HCT116 (cell line): ENCODE results near the gene RHOBTB1. TPM values are rescaled to one million over a fixed set of nuclear protein-coding genes. Genes with fewer than 3 reads are reported as not detected.

Source experiments
- ATAC-seq: fragments of 200-7000 bp; cut with Tn5 transposase; 2 replicates; pipeline ENCODE4 v1.9.1; 2020; ENCODE audit warnings: mild to moderate bottlenecking, moderate library complexity
- BruUV-seq: library from RNA; stranded (reverse); fragments of 400-500 nt; replicated peaks from 2 replicates; lab custom pipeline; 2021; lab: Mats Ljungman, UMichigan
- CTCF ChIA-PET: fragments of 300-600 bp; sonication (Branson Sonifier 250); formaldehyde crosslinking; loops from one replicate; lab custom pipeline; 2021; ENCODE audit warnings: antibody characterized with exemption; lab: Charles Lee
- POLR2A ChIA-PET: fragments of 300-600, 350-600 bp; sonication (Branson Sonifier 250); formaldehyde crosslinking; loops from one replicate; lab custom pipeline; 2021; ENCODE audit warnings: antibody characterized with exemption; lab: Charles Lee
- RAD21 ChIA-PET, 2 experiments: fragments of 300-600 bp; sonication (Branson Sonifier 250); formaldehyde crosslinking; loops; one replicate each; lab custom pipeline; 2023; ENCODE audit warnings: low total read pairs in 2 of 2; ENCODE audit not compliant: uncharacterized antibody in 2 of 2, unreplicated experiment in 2 of 2, low non-redundant PET in 1 of 2; lab: Charles Lee
- DNase-seq: peaks from one replicate; pipeline ENCODE4 v3.0.0-alpha.2; 2010; ENCODE audit warnings: low read depth, low spot score
- H2AFZ ChIP-seq: fragments of 200-600 bp; shearing (Covaris generic), sonication (generic); 2 replicates; pipeline ENCODE4 v1.6.1; 2017; ENCODE audit warnings: low read depth, mixed run types, mixed read lengths, antibody characterized with exemption, low read length; ENCODE audit not compliant: poor library complexity, severe bottlenecking
- H3K27ac ChIP-seq: 2 replicates; pipeline ENCODE4 v1.5.1; 2012; ENCODE audit warnings: low read depth, low read length
- H3K27me3 ChIP-seq: fragments of 200-600 bp; sonication (generic); 2 replicates; pipeline ENCODE4 v1.6.1; 2016; ENCODE audit warnings: mixed run types, low read length, mixed read lengths; ENCODE audit not compliant: insufficient read depth
- H3K36me3 ChIP-seq, 2 experiments: fragments of 200-500 bp in 1 of 2; fragments of 200-600 bp in 1 of 2; sonication (Bioruptor generic) in 1 of 2; sonication (generic) in 1 of 2; 2 replicates each; pipeline versions ENCODE4 v1.5.1 to v1.6.1; 2014 to 2016; ENCODE audit warnings: low read length in 2 of 2, inconsistent platforms in 1 of 2, mixed read lengths in 1 of 2, mixed run types in 1 of 2; ENCODE audit not compliant: insufficient read depth in 2 of 2, control insufficient read depth in 1 of 2
- H3K4me1 ChIP-seq, 2 experiments: fragments of 200-600 bp in 1 of 2; sonication (generic) in 1 of 2; 2 replicates each; pipeline versions ENCODE4 v1.5.1 to v1.6.1; 2012 to 2017; ENCODE audit warnings: low read length in 2 of 2, inconsistent platforms in 1 of 2, mild to moderate bottlenecking in 1 of 2, mixed read lengths in 1 of 2, mixed run types in 1 of 2, moderate library complexity in 1 of 2; ENCODE audit not compliant: insufficient read depth in 2 of 2, control insufficient read depth in 1 of 2
- H3K4me2 ChIP-seq: fragments of 200-600 bp; sonication (generic); 2 replicates; pipeline ENCODE4 v1.6.1; 2017; ENCODE audit warnings: mixed run types, low read length, mixed read lengths
- H3K4me3 ChIP-seq, 2 experiments: fragments of 200-600 bp in 1 of 2; sonication (generic) in 1 of 2; replicated peaks in 1 of 2; 2 replicates each; pipeline ENCODE4 v1.5.1; 2011 to 2016; ENCODE audit warnings: low read length in 2 of 2, control low read depth in 1 of 2, low read depth in 1 of 2, mild to moderate bottlenecking in 1 of 2, mixed read lengths in 1 of 2, mixed run types in 1 of 2
- H3K79me2 ChIP-seq: fragments of 200-600 bp; sonication (generic); 2 replicates; pipeline ENCODE4 v1.6.1; 2017; ENCODE audit warnings: mild to moderate bottlenecking, mixed run types, low read length, moderate library complexity, mixed read lengths; ENCODE audit not compliant: insufficient read depth
- H3K9ac ChIP-seq: fragments of 200-600 bp; sonication (generic); 2 replicates; pipeline ENCODE4 v1.6.1; 2016; ENCODE audit warnings: low read length, mixed read lengths
- H3K9me2 ChIP-seq: fragments of 200-600 bp; sonication (generic), shearing (Covaris generic); 2 replicates; pipeline ENCODE4 v1.6.1; 2017; ENCODE audit warnings: mixed run types, mild to moderate bottlenecking, moderate library complexity; ENCODE audit not compliant: insufficient read depth
- H3K9me3 ChIP-seq, 2 experiments: fragments of 200-500 bp in 1 of 2; fragments of 200-600 bp in 1 of 2; sonication (Bioruptor generic) in 1 of 2; sonication (generic) in 1 of 2; 2 replicates each; pipeline ENCODE4 v1.6.1; 2014 to 2017; ENCODE audit warnings: low read length in 2 of 2, mixed read lengths in 2 of 2, inconsistent platforms in 1 of 2, low read depth in 1 of 2, mild to moderate bottlenecking in 1 of 2, mixed run types in 1 of 2, moderate library complexity in 1 of 2; ENCODE audit not compliant: control insufficient read depth in 1 of 2, insufficient read depth in 1 of 2
- H4K20me1 ChIP-seq: fragments of 200-600 bp; sonication (generic), shearing (Covaris generic); 2 replicates; pipeline ENCODE4 v1.6.1; 2017; ENCODE audit warnings: mixed run types, mild to moderate bottlenecking, moderate library complexity; ENCODE audit not compliant: insufficient read depth
- CEBPB ChIP-seq: IDR thresholded peaks from 2 replicates; pipeline ENCODE4 v1.6.1; 2012; ENCODE audit warnings: low read depth
- EZH2 ChIP-seq: fragments of 200-600 bp; sonication (generic); IDR thresholded peaks from 2 replicates; pipeline ENCODE4 v1.6.1; 2017; ENCODE audit warnings: antibody characterized with exemption, mixed run types
- POLR2AphosphoS5 ChIP-seq: IDR thresholded peaks from 2 replicates; pipeline ENCODE4 v1.6.1; 2011; ENCODE audit warnings: mild to moderate bottlenecking, low read depth, low read length, moderate library complexity
- SP1 ChIP-seq: IDR thresholded peaks from 2 replicates; pipeline ENCODE4 v1.6.1; 2012; ENCODE audit warnings: low read depth
- SRF ChIP-seq: IDR thresholded peaks from 2 replicates; pipeline ENCODE4 v1.6.1; 2012; ENCODE audit warnings: low read depth
- ZBTB33 ChIP-seq: IDR thresholded peaks from 2 replicates; pipeline ENCODE4 v1.6.1; 2011; ENCODE audit warnings: mild to moderate bottlenecking, low read length, moderate library complexity; ENCODE audit not compliant: insufficient replicate concordance; ENCODE audit errors: extremely low read depth
- ZFX ChIP-seq: fragments of 450-650 bp; IDR thresholded peaks from 2 replicates; pipeline ENCODE4 v1.6.1; 2017
- ZNF274 ChIP-seq: fragments of 200-500 bp; sonication (Bioruptor generic); IDR thresholded peaks from 2 replicates; pipeline ENCODE4 v1.6.1; 2014; ENCODE audit warnings: mild to moderate bottlenecking, low read depth, low read length, inconsistent platforms
- intact Hi-C: fragments of 100-400 bp; cut with micrococcal nuclease; formaldehyde crosslinking; loops from 2 replicates; pipeline ENCODE4 v1.10.0; 2022
- total RNA-seq: library from RNA; stranded (reverse); gene quantifications from one replicate; pipeline ENCODE4 v1.2.1, GENCODE V29; 2021; ENCODE audit not compliant: unreplicated experiment
- TF ChIP-seq, protein P1 (sequence below): IDR thresholded peaks from 2 replicates; pipeline ENCODE4 v1.6.1; 2012

The RHOBTB1 gene
- total RNA-seq, 1 experiment from 2014 or later, result 1.6 TPM

- H3K4me1 ChIP-seq, result no peaks in the 10 kb centered on the region
- H3K79me2 ChIP-seq, result no peaks in the 10 kb centered on the region
- no peaks in the 10 kb centered on the region for H4K20me1 ChIP-seq
- no peak overlapping the region for H3K4me3 ChIP-seq
- no peak for DNase-seq
- H3K9me2 ChIP-seq, result no peaks in the 10 kb centered on the region
- H3K27ac ChIP-seq, result no peak overlapping the region
- RAD21 ChIA-PET, result no interaction called here
- no TSS peak for BruUV-seq
- no peak overlapping the region for H3K4me2 ChIP-seq
- intact Hi-C loops, result no loop called here
- H3K36me3 ChIP-seq, result no peaks in the 10 kb centered on the region
- H2AFZ ChIP-seq, result no peak overlapping the region
- H3K27me3 ChIP-seq, result no peaks in the 10 kb centered on the region
- no peak overlapping the region for H3K9ac ChIP-seq
- TF ChIP-seq SRF (no peak), ZFX (no peak), POLR2AphosphoS5 (no peak), SP1 (no peak), EZH2 (no peak), CEBPB (no peak)
- TF ChIP-seq, protein P1, sequence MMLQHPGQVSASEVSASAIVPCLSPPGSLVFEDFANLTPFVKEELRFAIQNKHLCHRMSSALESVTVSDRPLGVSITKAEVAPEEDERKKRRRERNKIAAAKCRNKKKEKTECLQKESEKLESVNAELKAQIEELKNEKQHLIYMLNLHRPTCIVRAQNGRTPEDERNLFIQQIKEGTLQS, result no peak
- CTCF ChIA-PET, result no interaction called here
- POLR2A ChIA-PET, result no interaction called here
- no peak for ATAC-seq
- no peaks in the 10 kb centered on the region for H3K9me3 ChIP-seq
These were observed 30.9 kb downstream of the RHOBTB1 start for GRCh38 chr10:60913071-60913470.

GRCh38 chr10:60911715-60912114 lies 32.3 kb downstream of the RHOBTB1 start:
- Histone ChIP-seq H3K27me3 (no peaks in the 10 kb centered on the region), H3K27ac (no peak overlapping the region), H3K4me1 (no peaks in the 10 kb centered on the region), H3K9me3 (no peaks in the 10 kb centered on the region), H3K9me2 (no peaks in the 10 kb centered on the region), H3K36me3 (no peaks in the 10 kb centered on the region), H3K79me2 (no peaks in the 10 kb centered on the region), H4K20me1 (no peaks in the 10 kb centered on the region), H3K9ac (no peak overlapping the region), H2AFZ (no peak overlapping the region), H3K4me3 (no peak overlapping the region), H3K4me2 (no peak overlapping the region)
- intact Hi-C loops, result no loop called here
- DNase-seq (no peak), ATAC-seq (no peak)
- ChIA-PET POLR2A (no interaction called here), CTCF (no interaction called here), RAD21 (no interaction called here)
- TF ChIP-seq POLR2AphosphoS5 (no peak), ZBTB33 (no peak), ZNF274 (no peak)
- no TSS peak for BruUV-seq
